ENCODE measurements around the gene MORN2.

MORN2 gene

GRCh38 chr2:38900726-38901125, 24.9 kb downstream of the MORN2 start:
- Histone ChIP-seq H3F3A (ENCODE audit: low read depth) (no peaks in the 10 kb centered on the region), H3K36me3 (ENCODE audit: insufficient read depth, low read length) (no peaks in the 10 kb centered on the region), H3K79me2 (ENCODE audit: insufficient read depth, low read length) (no peaks in the 10 kb centered on the region), H3K4me1 (ENCODE audit: insufficient read depth, low read length, poor library complexity, severe bottlenecking) (no peaks in the 10 kb centered on the region), H3K4me3 (ENCODE audit: low read length, poor library complexity, severe bottlenecking) (no peak overlapping the region), H2AFZ (ENCODE audit: low read length) (no peak overlapping the region), H3K9me2 (replicated peaks; ENCODE audit: low read depth, low read length) (no peaks in the 10 kb centered on the region), H3K9ac (ENCODE audit: low read depth, low read length, poor library complexity, severe bottlenecking) (no peak overlapping the region), H3K27me3 (ENCODE audit: insufficient read depth, low read length, poor library complexity, severe bottlenecking) (no peaks in the 10 kb centered on the region), H4K20me1 (ENCODE audit: insufficient read depth, low read length, poor library complexity, severe bottlenecking) (no peaks in the 10 kb centered on the region), H3K9me3 (ENCODE audit: insufficient read depth, low read depth, low read length) (no peaks in the 10 kb centered on the region), H3K4me2 (ENCODE audit: low read depth, low read length, poor library complexity, severe bottlenecking) (no peak overlapping the region)
- TF ChIP-seq EZH2phosphoT487 (IDR thresholded peaks at IDR 0.05; ENCODE audit: borderline replicate concordance) = no peak
- TF ChIP-seq CTCF (conservative IDR thresholded peaks at IDR 0.05; ENCODE audit: low read length) = no peak

GRCh38 chr2:38905251-38905650, 29.5 kb downstream of the MORN2 start:
- no peaks in the 10 kb centered on the region for H3K79me2 ChIP-seq (ENCODE audit: insufficient read depth, low read length)
- no peak overlapping the region for H3K9ac ChIP-seq (ENCODE audit: low read depth, low read length, poor library complexity, severe bottlenecking)
- no peaks in the 10 kb centered on the region for H3F3A ChIP-seq (ENCODE audit: low read depth)
- H4K20me1 ChIP-seq (ENCODE audit: insufficient read depth, low read length, poor library complexity, severe bottlenecking) = no peaks in the 10 kb centered on the region
- no peak overlapping the region for H3K4me3 ChIP-seq (ENCODE audit: low read length, poor library complexity, severe bottlenecking)
- H3K4me2 ChIP-seq (ENCODE audit: low read depth, low read length, poor library complexity, severe bottlenecking) = no peak overlapping the region
- no peaks in the 10 kb centered on the region for H3K36me3 ChIP-seq (ENCODE audit: insufficient read depth, low read length)
- H3K27me3 ChIP-seq (ENCODE audit: insufficient read depth, low read length, poor library complexity, severe bottlenecking) = no peaks in the 10 kb centered on the region
- H3K9me3 ChIP-seq (ENCODE audit: insufficient read depth, low read depth, low read length) = no peaks in the 10 kb centered on the region
- no peak for TF ChIP-seq EZH2phosphoT487 (IDR thresholded peaks at IDR 0.05; ENCODE audit: borderline replicate concordance)
- TF ChIP-seq CTCF (conservative IDR thresholded peaks at IDR 0.05; ENCODE audit: low read length) = no peak
- H2AFZ ChIP-seq (ENCODE audit: low read length) = peak overlapping the region; percentile 85
- H3K9me2 ChIP-seq (replicated peaks; ENCODE audit: low read depth, low read length) = no peaks in the 10 kb centered on the region
- H3K4me1 ChIP-seq (ENCODE audit: insufficient read depth, low read length, poor library complexity, severe bottlenecking) = no peaks in the 10 kb centered on the region

DNA sequence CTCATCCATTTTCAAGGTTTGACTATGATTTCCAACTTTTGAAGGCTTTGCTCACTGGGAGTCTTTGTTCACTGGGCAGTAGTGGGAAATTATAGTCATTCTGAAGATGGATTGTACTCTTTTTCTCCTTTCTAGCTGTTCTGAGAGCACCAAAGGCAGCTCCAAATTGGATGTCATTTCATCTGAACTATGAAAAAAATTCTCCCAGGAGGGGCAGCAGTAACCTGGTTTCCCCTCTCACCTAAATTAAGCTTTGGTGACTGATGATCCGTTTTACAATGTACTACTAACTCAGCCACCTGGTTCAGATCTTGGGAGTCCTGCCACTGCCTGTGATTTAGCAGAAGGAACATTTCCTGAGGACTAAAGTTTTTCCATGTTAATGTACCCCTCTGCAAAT, 31.5 kb downstream of the MORN2 start:
- Histone ChIP-seq H3K4me2 (ENCODE audit: low read depth, low read length, poor library complexity, severe bottlenecking) (no peak overlapping the region), H3K9me2 (replicated peaks; ENCODE audit: low read depth, low read length) (no peaks in the 10 kb centered on the region), H3K4me3 (ENCODE audit: low read length, poor library complexity, severe bottlenecking) (no peak overlapping the region), H3K9ac (ENCODE audit: low read depth, low read length, poor library complexity, severe bottlenecking) (no peak overlapping the region), H3K9me3 (ENCODE audit: insufficient read depth, low read depth, low read length) (no peaks in the 10 kb centered on the region), H3F3A (ENCODE audit: low read depth) (no peaks in the 10 kb centered on the region), H2AFZ (ENCODE audit: low read length) (no peak overlapping the region), H3K36me3 (ENCODE audit: insufficient read depth, low read length) (no peaks in the 10 kb centered on the region), H3K79me2 (ENCODE audit: insufficient read depth, low read length) (no peaks in the 10 kb centered on the region), H3K27me3 (ENCODE audit: insufficient read depth, low read length, poor library complexity, severe bottlenecking) (no peaks in the 10 kb centered on the region), H4K20me1 (ENCODE audit: insufficient read depth, low read length, poor library complexity, severe bottlenecking) (no peaks in the 10 kb centered on the region), H3K4me1 (ENCODE audit: insufficient read depth, low read length, poor library complexity, severe bottlenecking) (no peaks in the 10 kb centered on the region)
- TF ChIP-seq CTCF (conservative IDR thresholded peaks at IDR 0.05; ENCODE audit: low read length) (no peak), EZH2phosphoT487 (IDR thresholded peaks at IDR 0.05; ENCODE audit: borderline replicate concordance) (no peak)

All from Loucy (cell line).